GM21619 (cell line): Measurements from ENCODE around the gene ZNF565.
"Not testable (repeated sequence)": the region's sequence is repeated elsewhere in the genome, so short reads cannot be mapped to it uniquely, and the experiment has no call there.

Experiments
- ATAC-seq: cut with Tn5 transposase; IDR thresholded peaks from one replicate; pipeline ENCODE4 v1.9.1; 2021; ENCODE audit not compliant: unreplicated experiment

Gene ZNF565

GRCh38 chr19:36215276-36216123, 1.0 kb upstream of the ZNF565 start:
- no peak for ATAC-seq

DNA sequence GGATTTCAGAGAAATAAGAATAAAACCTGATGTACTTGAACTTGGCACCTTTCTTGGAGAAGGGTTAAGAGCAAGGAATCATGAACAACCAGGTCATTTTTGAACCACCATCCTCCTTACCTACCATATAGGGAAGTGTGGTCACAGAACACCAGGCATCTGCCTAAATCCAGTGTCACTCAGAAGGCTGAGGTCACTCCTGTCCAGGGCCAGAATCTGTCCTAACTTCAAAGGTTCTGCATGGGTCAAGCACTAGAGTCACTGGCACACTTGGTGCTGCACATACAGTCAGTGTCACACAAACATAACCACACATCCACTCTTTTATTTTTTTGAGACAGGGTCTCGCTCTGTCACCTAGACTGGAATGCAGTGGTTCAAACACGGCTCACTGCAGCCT, 1.6 kb downstream of the ZNF565 start:
- ATAC-seq = no peak

DNA sequence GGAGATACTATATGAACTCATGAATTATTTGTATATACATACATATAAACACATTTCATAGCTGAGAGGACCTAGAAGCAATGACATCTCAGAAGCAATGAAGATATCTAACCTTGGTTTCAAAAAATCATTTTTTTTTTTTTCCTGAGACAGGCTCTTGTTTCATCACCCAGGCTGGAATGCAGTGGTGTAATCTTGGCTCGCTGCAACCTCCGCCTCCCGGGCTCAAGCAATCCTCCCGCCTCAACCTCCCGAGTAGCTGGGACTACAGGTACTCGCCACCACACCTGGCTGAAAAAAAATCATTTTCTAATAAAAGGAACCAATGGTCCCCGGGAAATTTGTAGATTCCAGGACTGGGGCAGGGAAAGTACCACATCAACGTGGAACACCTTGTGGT, 4.0 kb downstream of the ZNF565 start:
- no peak for ATAC-seq

- no peak for ATAC-seq
Measured at GRCh38 chr19:36209372-36209771, 5.1 kb downstream of the ZNF565 start.

- peak; percentile 50 for ATAC-seq
Measured at GRCh38 chr19:36207605-36208252, 6.7 kb downstream of the ZNF565 start.

- ATAC-seq = no peak
Measured at GRCh38 chr19:36203293-36203692, 11.2 kb downstream of the ZNF565 start.

DNA sequence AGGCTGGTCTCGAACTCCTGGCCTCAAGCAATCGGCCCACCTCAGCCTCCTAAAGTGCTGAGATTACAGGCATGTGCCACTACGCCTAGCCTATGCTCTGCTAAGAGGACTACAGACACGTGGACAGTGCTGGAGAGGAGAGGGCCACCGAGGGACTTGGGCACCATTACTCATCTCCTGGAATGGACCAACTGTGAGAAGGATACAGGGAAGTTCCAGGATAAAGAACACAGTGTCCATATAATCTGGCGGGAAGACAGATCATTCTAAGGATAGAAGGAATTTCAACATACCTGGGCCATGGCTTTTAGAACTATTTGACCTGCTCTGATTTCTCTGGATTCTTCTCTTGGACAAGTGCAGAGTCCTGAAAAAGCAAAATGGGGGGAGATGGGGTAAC, 12.8 kb downstream of the ZNF565 start:
- ATAC-seq = no peak

DNA sequence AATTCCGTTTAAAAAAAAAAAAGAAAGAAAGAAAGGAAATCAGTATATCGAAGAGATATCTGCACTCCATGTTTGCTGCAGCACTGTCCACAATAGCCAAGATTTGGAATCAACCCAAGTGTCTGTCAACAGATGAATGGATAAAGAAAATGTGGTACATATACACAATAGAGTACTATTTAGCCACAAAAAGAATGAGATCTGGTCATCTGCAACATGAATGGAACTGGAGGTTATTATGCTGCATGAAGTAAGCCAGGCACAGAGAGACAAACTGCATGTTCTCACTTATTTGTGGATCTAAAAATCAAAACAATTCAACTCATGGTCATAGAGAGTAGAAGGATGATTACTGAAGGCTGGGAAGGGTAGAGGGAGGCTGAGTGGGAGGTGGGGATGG, 16.3 kb downstream of the ZNF565 start:
- ATAC-seq = no peak

GRCh38 chr19:36196249-36196648, 18.2 kb downstream of the ZNF565 start:
- ATAC-seq = no peak

DNA sequence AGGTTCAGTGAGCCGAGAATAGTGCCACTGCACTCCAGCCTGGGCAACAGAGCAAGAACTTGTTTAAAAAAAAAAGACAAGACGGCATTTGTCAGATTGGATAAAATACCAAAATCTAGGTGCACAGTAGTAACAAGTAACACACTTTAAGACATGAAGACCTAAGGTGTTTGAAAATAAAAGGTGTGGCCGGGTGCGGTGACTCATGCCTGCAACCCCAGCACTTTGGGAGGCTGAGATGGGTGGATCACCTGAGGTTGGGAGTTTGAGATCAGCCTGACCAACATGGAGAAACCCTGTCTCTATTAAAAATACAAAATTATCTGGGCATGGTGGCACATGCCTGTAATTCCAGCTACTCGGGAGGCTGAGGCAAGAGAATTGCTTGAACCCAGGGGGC, 27.7 kb downstream of the ZNF565 start:
- ATAC-seq = not testable (repeated sequence)

- no peak for ATAC-seq
Measured at GRCh38 chr19:36183245-36183628, 31.2 kb downstream of the ZNF565 start.

- ATAC-seq = no peak
Measured at GRCh38 chr19:36182612-36183244, 31.7 kb downstream of the ZNF565 start.

DNA sequence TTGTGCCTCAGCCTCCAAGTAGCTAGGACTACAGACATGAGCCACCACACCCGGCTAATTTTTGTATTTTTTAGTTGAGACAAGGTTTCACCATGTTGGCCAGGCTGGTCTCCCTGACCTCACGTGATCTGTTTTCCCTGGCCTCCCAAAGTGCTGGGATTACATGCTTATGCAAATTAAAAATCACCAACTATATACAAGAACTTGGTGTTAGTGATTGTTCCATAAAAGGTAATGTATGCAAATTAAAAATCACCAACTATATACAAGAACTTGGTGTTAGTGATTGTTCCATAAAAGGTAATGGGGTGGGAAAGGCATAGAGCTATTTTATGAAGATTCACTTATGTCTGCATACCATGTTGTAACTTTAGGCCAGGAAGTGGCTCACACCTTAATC, 35.4 kb downstream of the ZNF565 start:
- not testable (repeated sequence) for ATAC-seq

DNA sequence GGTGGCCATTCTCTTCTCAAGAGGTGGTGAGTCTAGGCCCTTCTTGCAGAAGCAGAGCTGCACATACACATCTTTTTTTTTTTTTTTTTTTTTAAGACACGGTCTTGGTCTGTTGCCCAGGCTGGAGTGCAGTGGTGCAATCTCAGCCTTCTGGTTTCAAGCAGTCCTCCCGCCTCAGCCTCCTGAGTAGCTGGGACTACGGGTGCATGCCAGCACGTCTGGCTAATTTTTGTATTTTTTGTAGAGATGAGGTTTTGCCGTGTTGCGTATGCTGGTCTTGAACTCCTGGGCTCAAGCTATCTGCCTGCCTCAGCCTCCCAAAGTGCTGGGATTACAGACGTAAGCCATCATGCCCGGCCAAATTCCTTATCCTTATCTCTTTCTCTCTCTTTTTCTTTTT, 40.6 kb downstream of the ZNF565 start:
- not testable (repeated sequence) for ATAC-seq

GRCh38 chr19:36172852-36173251, 41.6 kb downstream of the ZNF565 start:
- ATAC-seq = no peak

DNA sequence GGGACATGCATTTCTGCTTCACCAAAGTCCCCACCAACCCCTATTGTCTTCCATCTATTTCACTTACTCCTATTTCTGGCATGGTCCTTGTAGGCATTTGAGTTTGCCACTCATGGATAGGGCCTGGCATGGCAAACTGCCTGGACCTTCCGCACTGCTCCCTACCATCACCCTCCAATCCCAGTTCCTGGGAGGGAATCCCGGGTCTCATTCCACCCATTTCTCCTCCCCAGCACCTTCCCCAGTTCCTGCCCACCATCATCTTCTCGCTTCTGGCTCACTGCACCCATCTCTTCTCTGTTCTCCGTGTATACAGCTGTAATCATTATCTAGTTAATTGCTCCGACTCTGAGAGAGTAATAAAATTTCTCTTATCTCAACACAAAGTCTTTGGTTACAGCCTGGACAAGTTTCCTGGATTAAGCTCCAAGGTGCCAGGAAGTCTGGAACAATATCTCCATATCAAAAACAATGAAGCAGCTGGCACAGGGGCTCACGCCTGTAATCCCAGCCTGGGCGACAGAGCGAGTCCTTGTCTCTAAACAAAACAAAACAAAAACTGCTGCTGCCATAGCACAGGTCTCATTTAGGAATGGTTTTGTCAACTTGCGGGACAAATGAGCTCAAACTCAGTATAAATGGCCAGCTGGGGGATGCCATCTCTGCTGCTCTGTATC, 45.2 kb downstream of the ZNF565 start:
- ATAC-seq = no peak

GRCh38 chr19:36163813-36164212, 50.7 kb downstream of the ZNF565 start:
- no peak for ATAC-seq

GRCh38 chr19:36160821-36161596, 53.5 kb downstream of the ZNF565 start:
- no peak for ATAC-seq

DNA sequence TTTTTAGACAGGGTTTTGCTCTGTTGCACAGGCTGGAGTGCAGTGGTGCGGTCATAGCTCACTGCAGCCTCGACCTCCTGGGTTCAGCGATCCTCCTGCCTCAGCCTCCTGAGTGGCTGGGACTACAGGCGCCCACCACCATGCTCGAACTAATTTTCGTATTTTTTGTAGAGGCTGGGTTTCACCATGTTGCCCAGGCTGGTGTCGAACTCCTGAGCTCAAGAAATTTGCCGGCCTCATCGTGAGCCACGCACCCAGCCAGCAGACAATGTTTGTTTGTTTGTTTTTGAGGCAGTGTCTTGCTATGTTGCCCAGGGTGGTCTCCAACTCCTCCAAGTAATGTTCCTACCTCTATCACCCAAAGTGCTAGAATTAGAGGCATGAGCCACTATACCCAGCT, 61.3 kb downstream of the ZNF565 start:
- no peak for ATAC-seq

DNA sequence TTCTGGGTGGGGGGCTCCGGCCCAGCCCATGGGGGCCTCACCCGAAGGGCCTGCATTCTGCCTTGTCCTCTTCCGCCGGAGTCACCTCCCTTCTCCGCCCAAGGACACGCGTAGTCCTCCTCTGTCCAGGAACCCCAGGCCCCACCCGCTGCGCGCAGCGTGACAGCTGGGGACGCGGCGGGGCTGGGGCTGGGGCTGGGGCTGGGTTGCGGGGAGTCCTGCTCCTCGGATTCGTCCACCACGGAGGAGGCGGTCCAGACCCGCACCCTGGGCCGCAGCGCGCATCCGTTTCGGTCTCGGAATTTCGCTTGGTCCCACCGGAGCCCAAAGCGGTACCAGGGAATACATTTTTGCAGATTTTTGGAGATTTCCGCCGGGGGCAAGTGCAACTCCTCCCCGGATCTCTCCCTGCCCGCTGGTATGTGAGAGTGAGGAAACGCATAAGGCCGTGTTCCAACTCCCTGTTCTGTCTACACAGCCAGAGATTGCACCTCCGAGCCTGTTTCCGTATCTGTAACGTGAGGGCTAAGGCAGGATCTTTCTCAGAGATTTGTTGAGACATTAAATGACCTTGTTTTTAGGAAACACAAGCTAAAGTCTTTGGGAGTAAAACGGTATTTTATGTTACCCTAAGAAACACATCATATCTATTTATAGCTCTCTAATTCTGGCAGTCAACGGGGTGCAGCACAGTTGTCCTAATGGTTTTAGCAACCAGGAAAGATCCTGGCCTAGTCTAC, 61.9 kb downstream of the ZNF565 start, which contains the start of gene COX7A1:
COX7A1 (minus strand) TSS at position 96 of the 740 bp plus-strand sequence; CDS start at position 56, 40 bp downstream.
- ATAC-seq = no peak
